ENCODE data around the gene CCR7. TPM values are rescaled to one million over a fixed set of nuclear protein-coding genes. Genes with fewer than 3 reads are reported as not detected.

CCR7 gene
- total and polyA plus RNA-seq, 2 of the 4 experiments (the other 2 are of a cell fraction): 0.14 to 0.36 TPM

GRCh38 chr17:40510328-40510648 lies 55.0 kb downstream of the CCR7 start:
- Histone ChIP-seq H3K27ac (ENCODE audit: insufficient read depth, low read length) (no peak overlapping the region), H2AK9ac (replicated peaks; ENCODE audit: low read depth, low read length, poor library complexity) (no peak overlapping the region), H2BK120ac (ENCODE audit: low read depth, low read length) (peak overlapping the region; percentile 62; the same call in 1 of the 2 replicates), H2BK15ac (ENCODE audit: low read depth, low read length) (no peak overlapping the region), H3K27me3 (ENCODE audit: control insufficient read depth, insufficient read depth, low read length) (no peaks in the 10 kb centered on the region), H4K8ac (ENCODE audit: low read depth in 2 of 2, low read length in 2 of 2) (peak overlapping the region in 1 of 2 experiments; percentile 4; a peak in 1 of 4 replicates), H3K79me1 (ENCODE audit: low read depth in 1 of 2, low read length in 2 of 2) (0 out of 4 replicates have a peak, but pooled peaks cover 0 to 5% of the 10 kb centered on the region in 2 experiments), H3K9me3 (ENCODE audit: control insufficient read depth, insufficient read depth, low read length) (no peaks in the 10 kb centered on the region), H3K4ac (ENCODE audit: low read depth, low read length) (peak overlapping the region; percentile 20), H4K91ac (ENCODE audit: insufficient read depth, low read depth, low read length) (peak overlapping the region; percentile 16; the same call in 1 of the 2 replicates), H3K9ac (ENCODE audit: low read depth, low read length) (no peak overlapping the region), H3K4me2 (ENCODE audit: low read depth, low read length) (no peak overlapping the region), H4K5ac (ENCODE audit: low read depth, low read length) (peak overlapping the region; percentile 19), H2AFZ (replicated peaks; ENCODE audit: low read length, poor library complexity) (peak overlapping the region; percentile 1), H4K20me1 (ENCODE audit: insufficient read depth, low read length) (no peaks in the 10 kb centered on the region), H3K4me3 (ENCODE audit: insufficient read depth, low read depth, low read length) (no peak overlapping the region), H2BK20ac (ENCODE audit: low read depth, low read length) (0 out of 2 replicates have a peak overlapping the region, but pooled peaks have one; percentile 26), H3K36me3 (ENCODE audit: control insufficient read depth, insufficient read depth, low read length) (no peaks in the 10 kb centered on the region), H2BK5ac (ENCODE audit: low read depth, low read length, poor library complexity, severe bottlenecking) (no peak overlapping the region), H3K14ac (replicated peaks; ENCODE audit: low read depth, low read length) (peak overlapping the region; percentile 2; the same call in 1 of the 2 replicates), H3K4me1 (ENCODE audit: control insufficient read depth, insufficient read depth, low read length) (peaks cover 21% of the 10 kb centered on the region), H3K23ac (ENCODE audit: low read depth, low read length) (no peak overlapping the region), H2AK5ac (ENCODE audit: low read depth, low read length) (peak overlapping the region; percentile 47; the same call in 1 of the 2 replicates), H3K18ac (ENCODE audit: low read depth, low read length) (peak overlapping the region; percentile 14; the same call in 1 of the 2 replicates), H3K9me1 (ENCODE audit: insufficient read depth, low read length) (peaks cover 23% of the 10 kb centered on the region), H3K56ac (ENCODE audit: extremely low read depth, insufficient read depth, low read length) (no peak overlapping the region)
- WGBS, 2 experiments (ENCODE audit: extremely low coverage in 2 of 2, insufficient read length in 1 of 2): 71% methylated on average over 4 of the region's 8 CpGs; no CpG with 5 or more reads in 1 of the 2 experiments
- dilution Hi-C loops (cut with HindIII; ENCODE audit: low sequenced_read_pairs, unreplicated experiment): no loop called here
- intact Hi-C loops (cut with micrococcal nuclease): no loop called here
- in situ Hi-C loops (cut with MboI; ENCODE audit: low sequenced_read_pairs): no loop called here
- peak; percentile 68 for DNase-seq
- BruUV-seq (replicated peaks): no TSS peak
- ChIA-PET POLR2A (ENCODE audit: unreplicated experiment) (no interaction called here), CTCF (no interaction called here)
- TF ChIP-seq CHD1 (IDR thresholded peaks at IDR 0.05; ENCODE audit: low read depth, low read length) (no peak), FOS (IDR thresholded peaks at IDR 0.05; ENCODE audit: low read depth, low read length) (peak; percentile 35; the same call in 1 of the 2 replicates), RFX5 (IDR thresholded peaks at IDR 0.05; ENCODE audit: low read depth, low read length) (no peak), RAD21 (IDR thresholded peaks at IDR 0.05; ENCODE audit: low read length) (no peak), POLR2A (IDR thresholded peaks at IDR 0.05; ENCODE audit: low read depth, low read length) (no peak), MAFK (IDR thresholded peaks at IDR 0.05; ENCODE audit: low read depth, low read length) (no peak), MAZ (IDR thresholded peaks at IDR 0.05; ENCODE audit: borderline replicate concordance, low read depth, low read length) (no peak)
- no peak for ATAC-seq (ENCODE audit: low read depth)

Measured in IMR-90 (cell line).